ENCODE measurements around the gene C1QTNF8. TPM values are rescaled to one million over a fixed set of nuclear protein-coding genes. Genes with fewer than 3 reads are reported as not detected.

Gene C1QTNF8
- total and polyA plus RNA-seq, 2 of the 13 experiments (the other 11 are each of a cell fraction or from before 2014, with no cell fraction given): 0.09 TPM; not detected in 1

GRCh38 chr16:1089822-1090619 is 6.0 kb downstream of the C1QTNF8 start (continued):
- TF ChIP-seq KAT7 (CRISPR knock-in tag; IDR thresholded peaks at IDR 0.05; ENCODE audit: borderline replicate concordance): peak; percentile 78; the same call in 1 of the 2 replicates
- no peak for TF ChIP-seq ZNF207 (IDR thresholded peaks at IDR 0.05; ENCODE audit: borderline replicate concordance)
- no peak for TF ChIP-seq SP140L (CRISPR knock-in tag; IDR thresholded peaks at IDR 0.05; ENCODE audit: borderline replicate concordance)
- peak; percentile 92 for TF ChIP-seq ZNF687 (CRISPR knock-in tag; IDR thresholded peaks at IDR 0.05)
- peak; percentile 19; the same call in 1 of the 2 replicates for TF ChIP-seq FOXC1 (CRISPR knock-in tag; IDR thresholded peaks at IDR 0.05; ENCODE audit: borderline replicate concordance)
- TF ChIP-seq ZNF83 (CRISPR knock-in tag; IDR thresholded peaks at IDR 0.05; ENCODE audit: borderline replicate concordance): no peak
- 0 out of 2 replicates have a peak, but pooled peaks have one; percentile 40 for TF ChIP-seq IRF9 (CRISPR knock-in tag; IDR thresholded peaks at IDR 0.05; ENCODE audit: borderline replicate concordance)
- TF ChIP-seq CERS6 (CRISPR knock-in tag; IDR thresholded peaks at IDR 0.05): no peak
- TF ChIP-seq BATF2 (CRISPR knock-in tag; IDR thresholded peaks at IDR 0.05): no peak
- TF ChIP-seq ZNF101 (CRISPR knock-in tag; IDR thresholded peaks at IDR 0.05; ENCODE audit: borderline replicate concordance, low read depth): 0 out of 2 replicates have a peak, but pooled peaks have one; percentile 52
- TF ChIP-seq YEATS2 (CRISPR knock-in tag; IDR thresholded peaks at IDR 0.05; ENCODE audit: borderline replicate concordance): peak; percentile 37; the same call in 1 of the 2 replicates
- TF ChIP-seq HDAC6 (IDR thresholded peaks at IDR 0.05; ENCODE audit: low read depth, low read length): no peak
- peak in 1 of 2 experiments; percentile 47; a peak in 1 of 4 replicates for TF ChIP-seq NR2F1 (CRISPR knock-in tag; IDR thresholded peaks at IDR 0.05)
- TF ChIP-seq PAF1 (CRISPR knock-in tag; IDR thresholded peaks at IDR 0.05): no peak
- TF ChIP-seq SAP130 (CRISPR knock-in tag; IDR thresholded peaks at IDR 0.05; ENCODE audit: low read depth): peak; percentile 93
- TF ChIP-seq MTA1 (CRISPR knock-in tag; IDR thresholded peaks at IDR 0.05; ENCODE audit: borderline replicate concordance): peak; percentile 59
- TF ChIP-seq ZNF570 (CRISPR knock-in tag; IDR thresholded peaks at IDR 0.05; ENCODE audit: borderline replicate concordance): no peak
- no peak for TF ChIP-seq XBP1 (CRISPR knock-in tag; IDR thresholded peaks at IDR 0.05)
- no peak for TF ChIP-seq U2AF2 (IDR thresholded peaks at IDR 0.05; ENCODE audit: low read depth, low read length)
- peak; percentile 88 for TF ChIP-seq RBM39 (IDR thresholded peaks at IDR 0.05; ENCODE audit: low read depth, low read length, poor library complexity, severe bottlenecking)
